Activated B cell treated with CpG ODN at 0.5 μM for 24 hours (primary cell): ENCODE results near the gene RHO. TPM values are rescaled to one million over a fixed set of nuclear protein-coding genes. Genes with fewer than 3 reads are reported as not detected.

Experiments used
- ATAC-seq: fragments of 200-7000 bp; cut with Tn5 transposase; one replicate; pipeline ENCODE4 v1.10.0; 2021; ENCODE audit warnings: low read depth, mild to moderate bottlenecking, moderate library complexity
- CTCF ChIA-PET: fragments of 350-600 bp; sonication (Branson Sonifier 250); formaldehyde crosslinking; loops from one replicate; lab custom pipeline; 2021; ENCODE audit warnings: antibody characterized with exemption; lab: Charles Lee
- POLR2A ChIA-PET: fragments of 350-600 bp; sonication (Branson Sonifier 250); formaldehyde crosslinking; loops from one replicate; lab custom pipeline; 2021; ENCODE audit warnings: antibody characterized with exemption; lab: Charles Lee
- DNase-seq: peaks from one replicate; pipeline ENCODE4 v3.0.0; 2022
- H3K27ac Mint-ChIP-seq: one replicate; pipeline ENCODE4 v1.8.0; 2020; ENCODE audit warnings: mixed read lengths
- H3K27me3 Mint-ChIP-seq: one replicate; pipeline ENCODE4 v1.8.0; 2021; ENCODE audit warnings: mixed read lengths
- H3K36me3 Mint-ChIP-seq: one replicate; pipeline ENCODE4 v1.8.0; 2021; ENCODE audit warnings: low read depth, mixed read lengths
- H3K4me1 Mint-ChIP-seq: one replicate; pipeline ENCODE4 v1.8.0; 2021; ENCODE audit warnings: mixed read lengths
- H3K4me3 Mint-ChIP-seq: one replicate; pipeline ENCODE4 v1.8.0; 2020; ENCODE audit warnings: mild to moderate bottlenecking, mixed read lengths
- H3K9me3 Mint-ChIP-seq: one replicate; pipeline ENCODE4 v1.8.0; 2020; ENCODE audit warnings: mixed read lengths
- CTCF ChIP-seq: fragments of 200-600 bp; IDR thresholded peaks from one replicate; pipeline ENCODE4 v1.8.0; 2022; ENCODE audit warnings: antibody characterized with exemption, mild to moderate bottlenecking
- intact Hi-C: fragments of 100-400 bp; cut with micrococcal nuclease; formaldehyde crosslinking; loops from one replicate; pipeline ENCODE4 v1.15.1; 2024
- total RNA-seq: library from RNA; stranded (reverse); gene quantifications from 2 replicates; pipeline ENCODE4 v1.2.3, GENCODE V29; 2022

The RHO gene
- total RNA-seq, 1 donor from 2014 or later, result not detected

GRCh38 chr3:129526121-129526900 lies 2.1 kb upstream of the RHO start:
- POLR2A ChIA-PET, result interaction anchor here (1.0 to 2.2 kb wide), 2 partner anchors 9 to 51 kb away, joined by 4 to 14 read pairs; no protein-coding TSS in a partner anchor
- intact Hi-C loops, result loop anchor here (1.0 kb wide), 2 partner anchors 52 to 101 kb away; no protein-coding TSS in a partner anchor
- Mint-ChIP-seq H3K27ac (peak overlapping the region; percentile 88), H3K27me3 (no peaks in the 10 kb centered on the region), H3K4me3 (no peak overlapping the region), H3K9me3 (no peaks in the 10 kb centered on the region), H3K4me1 (peaks cover 21% of the 10 kb centered on the region), H3K36me3 (no peaks in the 10 kb centered on the region)
- no peak for TF ChIP-seq CTCF
- ATAC-seq (peak; percentile 100), DNase-seq (peak; percentile 36)
- CTCF ChIA-PET, result interaction anchor here (0.9 to 2.1 kb wide), 2 partner anchors 36 to 51 kb away, joined by 5 read pairs; no protein-coding TSS in a partner anchor

GRCh38 chr3:129527262-129527661 lies 1.2 kb upstream of the RHO start:
- CTCF ChIA-PET, result no interaction called here
- ATAC-seq (no peak), DNase-seq (no peak)
- Mint-ChIP-seq H3K4me1 (peaks cover 21% of the 10 kb centered on the region), H3K27ac (no peak overlapping the region), H3K27me3 (no peaks in the 10 kb centered on the region), H3K4me3 (no peak overlapping the region), H3K36me3 (no peaks in the 10 kb centered on the region), H3K9me3 (no peaks in the 10 kb centered on the region)
- intact Hi-C loops, result no loop called here
- no peak for TF ChIP-seq CTCF
- POLR2A ChIA-PET, result interaction anchor here (2.2 kb wide), 1 partner anchor 50 kb away, joined by 14 read pairs; no protein-coding TSS in a partner anchor

- no peak for TF ChIP-seq CTCF
- POLR2A ChIA-PET, result no interaction called here
- DNase-seq (no peak), ATAC-seq (no peak)
- intact Hi-C loops, result no loop called here
- CTCF ChIA-PET, result no interaction called here
- peaks cover 21% of the 10 kb centered on the region for H3K4me1 Mint-ChIP-seq
- no peaks in the 10 kb centered on the region for H3K27me3 Mint-ChIP-seq
- no peak overlapping the region for H3K4me3 Mint-ChIP-seq
- H3K27ac Mint-ChIP-seq, result no peak overlapping the region
- no peaks in the 10 kb centered on the region for H3K9me3 Mint-ChIP-seq
- no peaks in the 10 kb centered on the region for H3K36me3 Mint-ChIP-seq
Observed at GRCh38 chr3:129529436-129530210, 1.2 kb downstream of the RHO start.

DNA sequence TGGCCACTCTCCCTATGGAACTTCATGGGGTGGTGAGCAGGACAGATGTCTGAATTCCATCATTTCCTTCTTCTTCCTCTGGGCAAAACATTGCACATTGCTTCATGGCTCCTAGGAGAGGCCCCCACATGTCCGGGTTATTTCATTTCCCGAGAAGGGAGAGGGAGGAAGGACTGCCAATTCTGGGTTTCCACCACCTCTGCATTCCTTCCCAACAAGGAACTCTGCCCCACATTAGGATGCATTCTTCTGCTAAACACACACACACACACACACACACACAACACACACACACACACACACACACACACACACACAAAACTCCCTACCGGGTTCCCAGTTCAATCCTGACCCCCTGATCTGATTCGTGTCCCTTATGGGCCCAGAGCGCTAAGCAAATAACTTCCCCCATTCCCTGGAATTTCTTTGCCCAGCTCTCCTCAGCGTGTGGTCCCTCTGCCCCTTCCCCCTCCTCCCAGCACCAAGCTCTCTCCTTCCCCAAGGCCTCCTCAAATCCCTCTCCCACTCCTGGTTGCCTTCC lies 1.9 kb downstream of the RHO start:
- intact Hi-C loops, result no loop called here
- Mint-ChIP-seq H3K36me3 (no peaks in the 10 kb centered on the region), H3K9me3 (no peaks in the 10 kb centered on the region), H3K27me3 (no peaks in the 10 kb centered on the region), H3K4me1 (peaks cover 16% of the 10 kb centered on the region), H3K4me3 (no peak overlapping the region), H3K27ac (no peak overlapping the region)
- no peak for DNase-seq
- no peak for TF ChIP-seq CTCF
- ATAC-seq, result no peak
- POLR2A ChIA-PET, result interaction anchor here (1.0 kb wide), 1 partner anchor 877 kb away, joined by 4 read pairs; no protein-coding TSS in a partner anchor
- CTCF ChIA-PET, result no interaction called here
